HG03457 (cell line): ENCODE measurements around the gene IL20RA.
"Not testable (repeated sequence)": the region's sequence is repeated elsewhere in the genome, so short reads cannot be mapped to it uniquely, and the experiment has no call there.

Source experiments
- ATAC-seq: cut with Tn5 transposase; IDR thresholded peaks from one replicate; pipeline ENCODE4 v1.9.1; 2021; ENCODE audit warnings: moderate number of reproducible peaks; ENCODE audit not compliant: unreplicated experiment

Gene IL20RA

DNA sequence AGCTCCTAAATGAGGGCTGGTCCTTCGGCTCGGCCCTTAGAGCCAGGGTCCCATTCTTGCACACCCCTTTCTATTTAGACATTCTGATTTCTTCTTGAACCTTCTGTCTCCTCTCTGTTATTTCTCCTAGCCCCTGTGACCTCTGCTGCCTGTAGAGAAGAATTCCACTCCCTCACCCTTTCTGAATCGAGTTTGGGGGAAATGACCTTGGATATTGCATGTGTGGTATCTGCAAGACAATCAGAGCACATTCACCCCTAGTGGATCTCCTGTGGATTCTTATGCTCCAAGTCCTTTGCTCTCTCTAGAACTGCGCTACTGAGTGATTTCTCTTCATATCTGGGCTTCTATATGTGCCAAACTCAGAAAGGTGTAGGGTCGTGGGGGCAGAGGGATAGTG lies 67.7 kb downstream of the IL20RA start:
- no peak for ATAC-seq

DNA sequence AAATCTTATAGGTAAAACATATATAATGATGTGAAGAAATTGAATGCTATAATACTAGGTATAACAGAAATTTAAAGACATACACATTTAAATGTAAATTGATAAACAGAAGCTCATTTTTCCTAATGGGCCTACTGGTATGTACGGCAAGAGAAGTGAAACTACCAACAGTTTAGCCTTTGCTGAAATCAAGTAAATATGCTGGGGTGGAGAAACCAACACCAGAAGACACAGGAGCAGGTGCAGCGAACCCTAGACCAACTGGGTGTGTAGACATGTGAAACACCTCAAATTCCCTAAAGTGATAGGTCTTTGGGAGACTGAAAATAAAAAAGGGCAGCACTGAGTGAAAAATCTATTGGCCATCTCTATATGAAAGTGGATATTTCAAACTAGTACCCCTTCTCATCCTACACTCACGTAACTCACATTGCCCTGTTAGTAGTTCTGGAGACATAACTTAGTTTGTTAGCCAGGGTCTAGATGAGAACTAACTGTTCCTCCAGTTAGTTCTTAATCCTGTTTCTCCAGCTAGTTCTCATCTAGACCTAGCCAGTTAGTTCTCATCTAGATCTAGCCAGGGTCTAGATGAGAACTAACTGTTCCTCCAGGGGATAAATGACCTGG lies 69.6 kb downstream of the IL20RA start:
- no peak for ATAC-seq

DNA sequence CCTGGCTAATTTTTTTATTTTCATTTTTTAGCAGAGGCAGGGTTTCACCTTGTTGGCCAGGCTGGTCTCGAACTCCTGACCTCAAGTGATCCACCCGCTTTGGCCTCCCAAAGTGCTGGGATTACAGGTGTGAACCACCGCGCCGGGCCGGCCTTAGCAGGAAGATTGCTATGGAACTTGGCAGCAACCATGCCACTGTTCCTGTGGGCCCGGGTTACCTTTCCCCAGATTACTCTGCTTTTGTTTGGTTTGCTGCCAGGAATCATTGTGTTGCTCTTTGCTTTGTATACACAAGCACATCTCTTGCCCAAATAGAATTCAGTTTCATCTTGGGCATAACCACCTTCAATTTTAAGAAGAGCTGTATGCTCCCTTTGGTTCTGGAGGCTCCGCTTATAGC lies 71.0 kb downstream of the IL20RA start:
- not testable (repeated sequence) for ATAC-seq

DNA sequence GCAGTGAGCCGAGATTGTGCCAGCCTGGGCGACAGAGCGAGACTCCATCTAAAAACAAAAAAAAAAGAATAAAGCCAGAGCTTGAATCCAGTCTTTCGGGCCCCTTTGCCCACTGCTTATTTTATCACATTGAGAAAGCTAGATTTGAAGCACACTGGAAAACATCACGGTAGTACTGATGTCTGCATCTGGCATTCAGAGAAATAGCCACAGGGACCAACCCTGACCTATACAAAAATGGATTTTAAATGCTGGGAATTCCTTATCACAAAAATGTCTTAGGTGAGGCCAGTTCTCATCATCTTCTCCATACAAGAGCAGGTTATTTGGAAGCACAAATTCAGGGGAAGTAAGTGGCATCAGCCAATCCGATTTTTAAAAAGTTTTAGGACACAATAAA lies 73.2 kb downstream of the IL20RA start:
- no peak for ATAC-seq

DNA sequence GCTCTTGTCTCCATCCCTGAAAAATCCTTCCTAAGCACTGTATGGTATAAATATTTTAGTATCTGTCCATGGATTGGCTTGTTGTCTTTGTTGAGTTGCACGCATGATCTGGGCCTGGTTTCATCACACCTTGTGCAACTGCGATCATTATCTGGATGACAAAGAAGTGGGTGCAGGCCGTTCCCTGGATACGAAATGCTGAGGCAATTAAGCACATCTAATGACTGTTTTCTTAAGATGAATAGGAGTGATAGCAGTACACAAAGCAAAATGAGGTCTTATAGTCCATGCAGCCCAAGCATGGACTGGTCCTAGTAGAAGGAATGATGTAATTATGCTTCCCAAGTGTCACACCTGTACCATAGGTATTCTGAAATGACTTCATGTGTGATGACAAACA lies 74.8 kb downstream of the IL20RA start:
- no peak for ATAC-seq

DNA sequence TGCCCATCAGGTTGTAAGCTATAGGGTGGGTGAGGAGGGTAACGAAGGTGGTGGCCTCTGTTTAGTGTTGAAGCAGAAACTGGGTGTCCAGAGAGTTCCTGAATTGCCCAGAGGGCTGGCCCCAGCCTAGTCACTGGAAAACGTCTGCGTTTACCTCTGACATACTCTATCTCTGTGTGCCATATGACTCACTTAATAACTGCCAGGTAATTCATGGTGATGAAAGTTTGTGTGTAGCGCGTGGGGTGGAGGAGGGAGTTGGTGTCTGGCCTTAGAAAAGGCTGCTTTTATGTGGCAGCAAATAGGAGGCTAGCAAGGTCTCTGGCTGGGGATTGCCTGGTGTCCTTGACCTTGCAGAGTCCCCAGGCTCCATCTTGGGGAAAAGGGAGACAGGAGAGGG lies 75.3 kb downstream of the IL20RA start:
- no peak for ATAC-seq

DNA sequence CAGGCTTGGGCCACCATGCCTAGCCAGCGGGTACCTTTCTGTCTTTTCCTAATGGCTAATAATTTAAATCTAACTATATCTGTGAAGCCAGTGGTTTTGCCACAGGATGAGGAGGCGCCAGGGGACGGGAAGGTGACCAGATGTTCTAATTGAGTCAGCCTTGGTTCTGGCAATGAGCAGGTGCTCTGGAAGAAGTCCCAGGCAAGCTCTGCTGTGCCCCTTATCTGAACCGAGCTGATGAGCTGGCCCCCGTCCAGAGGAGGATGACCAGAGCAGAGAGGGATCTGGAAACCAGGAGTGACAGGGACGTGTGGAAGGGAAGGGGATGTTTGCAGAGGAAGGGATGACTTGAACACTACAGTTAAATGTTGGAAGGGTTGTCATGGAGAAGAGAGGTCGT lies 75.9 kb downstream of the IL20RA start:
- ATAC-seq = no peak

DNA sequence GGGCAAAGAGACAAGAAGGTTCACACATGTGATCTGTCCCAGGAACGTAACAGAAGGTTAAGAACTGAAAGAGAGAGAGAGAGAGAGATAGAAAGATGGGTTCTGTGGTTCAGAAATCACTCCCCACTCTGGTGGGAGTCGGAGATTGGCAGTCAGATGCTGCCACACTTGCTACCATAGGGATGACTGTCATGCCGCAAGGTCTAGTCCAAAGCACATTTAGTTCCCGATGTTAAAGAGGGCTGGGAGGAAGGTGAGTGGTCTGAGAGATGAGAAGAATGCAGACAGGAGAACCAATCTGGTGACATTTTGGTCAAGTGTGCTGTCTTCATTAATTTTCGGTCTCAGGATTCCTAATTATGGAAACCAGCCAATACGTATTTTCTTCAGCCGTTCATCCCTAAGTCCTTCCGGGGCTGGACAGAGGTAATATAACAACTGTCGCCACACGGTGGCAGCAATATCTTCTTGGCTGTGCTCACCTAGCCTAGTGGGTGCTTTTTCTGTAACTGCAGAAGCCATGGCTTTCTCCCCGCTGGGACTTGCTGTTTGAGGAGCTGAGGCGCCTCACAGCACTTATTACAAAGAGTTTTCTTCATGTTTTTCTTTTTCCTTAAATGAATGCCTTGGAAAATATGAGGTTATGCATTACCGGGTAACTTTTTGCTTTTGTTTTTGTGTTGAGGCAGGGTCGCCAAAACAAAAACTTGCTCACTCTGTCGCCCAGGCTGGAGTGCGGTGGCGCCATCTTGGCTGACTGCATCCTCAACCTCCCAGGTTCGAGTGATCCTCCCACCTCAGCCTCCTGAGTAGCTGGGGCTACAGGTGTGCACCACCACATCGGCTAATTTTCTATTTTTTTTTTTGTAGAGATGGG lies 76.7 kb downstream of the IL20RA start:
- peak; percentile 58 for ATAC-seq

DNA sequence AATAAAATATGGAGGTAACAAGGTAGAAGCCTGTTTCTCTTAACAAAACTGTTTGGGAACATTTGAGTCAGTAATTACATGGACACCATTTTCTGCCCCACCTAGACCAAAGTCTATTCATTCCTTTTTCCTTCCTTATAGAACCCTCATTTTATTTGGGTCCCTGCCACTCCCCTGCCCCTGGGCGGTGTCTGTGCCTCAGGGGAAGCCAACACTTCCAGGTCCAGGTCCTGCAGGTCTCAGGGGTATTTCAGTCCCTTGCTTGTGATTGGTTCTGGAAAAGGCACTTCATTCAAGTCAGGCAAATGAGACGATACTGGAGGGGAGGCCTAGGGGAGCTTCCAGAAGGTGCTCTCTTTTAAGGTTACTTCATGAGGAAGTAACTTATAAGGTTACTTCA lies 80.4 kb downstream of the IL20RA start:
- ATAC-seq = no peak

DNA sequence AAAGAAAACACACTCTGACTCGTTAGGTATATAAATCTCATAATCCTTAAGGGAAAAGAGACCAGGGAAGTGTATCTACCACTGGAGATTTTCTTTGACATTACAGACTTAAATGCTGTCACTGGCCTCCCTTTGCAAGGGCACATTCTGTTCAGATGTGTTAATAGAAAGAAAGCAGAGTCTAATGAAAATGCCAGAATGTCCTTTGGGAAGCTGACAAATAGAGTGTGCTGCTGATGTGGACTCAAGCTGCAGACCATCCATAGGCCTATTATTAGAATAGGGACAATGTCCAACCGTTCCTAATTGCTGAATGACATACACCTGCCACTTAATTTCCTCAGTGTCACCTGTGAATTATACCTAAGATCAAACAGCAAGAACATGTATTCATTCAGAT lies 81.5 kb downstream of the IL20RA start:
- no peak for ATAC-seq

DNA sequence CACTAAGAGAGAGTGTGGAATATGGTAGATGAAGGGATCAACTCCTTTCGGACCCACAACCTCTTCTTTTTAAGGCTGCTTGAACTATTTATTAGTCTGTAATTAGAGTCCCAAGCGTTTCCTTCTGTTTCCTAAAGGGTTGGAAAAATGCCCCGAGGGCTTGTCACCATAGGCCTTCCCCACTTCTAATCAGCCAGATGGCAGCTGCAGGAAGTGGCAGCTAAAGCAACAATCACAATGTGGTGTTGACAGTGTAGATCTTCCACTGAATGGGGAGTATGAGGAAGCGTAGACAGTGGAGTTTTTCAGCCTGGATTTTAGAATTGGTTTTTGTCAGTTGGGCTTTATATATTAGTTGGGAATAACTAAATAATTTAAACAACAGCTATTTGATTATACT lies 82.1 kb downstream of the IL20RA start:
- no peak for ATAC-seq

DNA sequence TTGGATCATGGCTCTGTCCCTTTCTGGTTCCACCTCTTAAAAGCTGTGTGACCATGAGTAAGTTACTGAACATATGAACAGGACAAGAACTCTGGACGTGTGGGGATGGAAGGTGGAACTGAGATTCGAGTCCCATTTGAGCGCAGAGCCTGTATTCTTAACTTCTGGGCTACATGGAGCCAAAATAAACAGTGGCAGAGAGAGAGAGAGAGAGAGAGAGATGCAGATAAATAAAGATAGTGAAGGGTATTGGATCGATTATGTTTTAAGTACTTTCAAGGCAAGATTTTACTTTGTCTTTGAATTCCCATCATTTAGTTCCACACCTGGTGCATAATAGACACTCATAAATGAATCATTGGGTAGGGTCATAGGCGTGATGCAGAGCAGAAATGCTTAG lies 82.9 kb downstream of the IL20RA start:
- no peak for ATAC-seq

DNA sequence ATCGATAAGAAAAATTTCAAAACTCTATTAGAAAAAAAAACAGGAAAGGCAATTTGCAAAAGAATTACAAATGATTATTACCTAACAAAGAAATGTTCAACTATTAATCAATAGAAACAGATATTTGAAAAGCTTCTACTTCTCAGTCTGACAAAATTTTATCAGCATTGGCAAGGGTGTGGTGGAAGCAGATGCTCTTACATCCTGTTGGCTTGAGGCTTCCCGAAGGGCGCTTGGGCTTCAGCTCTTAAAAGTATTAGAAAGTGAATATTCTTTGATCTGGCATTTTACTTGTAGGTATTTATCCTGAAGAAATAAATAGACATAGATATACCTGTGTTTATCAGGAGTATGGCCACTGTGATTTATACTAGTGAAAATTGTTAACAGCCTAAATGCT lies 84.0 kb downstream of the IL20RA start:
- no peak for ATAC-seq

DNA sequence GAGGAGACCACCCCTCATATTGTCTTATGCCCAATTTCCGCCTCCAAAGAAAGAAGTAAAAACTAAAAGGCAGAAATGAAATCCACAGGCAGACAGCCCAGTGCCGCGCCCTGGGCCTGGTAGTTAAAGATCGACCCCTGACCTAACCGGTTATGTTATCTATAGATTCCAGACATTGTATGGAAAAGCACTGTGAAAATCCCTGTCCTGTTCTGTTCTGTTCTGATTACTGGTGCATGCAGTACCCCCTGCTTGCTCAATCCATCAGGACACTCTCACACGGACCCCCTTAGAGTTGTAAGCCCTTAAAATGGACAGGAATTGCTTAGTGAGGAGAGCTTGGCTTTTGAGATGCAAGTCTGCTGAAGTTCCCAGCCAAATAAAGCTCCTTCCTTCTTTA lies 84.8 kb downstream of the IL20RA start:
- ATAC-seq = not testable (repeated sequence)

DNA sequence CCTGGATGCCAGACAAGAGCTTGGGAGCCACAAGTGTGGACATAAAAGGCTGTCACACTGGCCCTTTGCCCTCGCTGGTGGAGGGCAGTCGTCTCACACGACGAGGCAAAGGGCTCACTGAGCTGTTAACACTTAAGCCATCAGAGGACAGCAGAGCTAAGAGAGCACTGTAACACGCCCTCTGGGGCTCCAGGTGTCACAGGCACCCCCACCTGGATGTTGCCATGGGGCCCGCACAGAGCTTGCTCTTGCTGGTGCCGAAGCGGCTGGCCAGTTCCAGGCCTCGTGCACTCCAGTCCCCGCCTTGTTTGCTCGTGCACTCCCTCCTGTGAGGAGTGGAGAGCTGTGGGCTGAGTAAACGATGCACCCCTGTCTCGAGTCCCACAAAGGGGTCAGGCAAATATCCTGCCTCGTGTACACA lies 85.3 kb downstream of the IL20RA start:
- no peak for ATAC-seq

DNA sequence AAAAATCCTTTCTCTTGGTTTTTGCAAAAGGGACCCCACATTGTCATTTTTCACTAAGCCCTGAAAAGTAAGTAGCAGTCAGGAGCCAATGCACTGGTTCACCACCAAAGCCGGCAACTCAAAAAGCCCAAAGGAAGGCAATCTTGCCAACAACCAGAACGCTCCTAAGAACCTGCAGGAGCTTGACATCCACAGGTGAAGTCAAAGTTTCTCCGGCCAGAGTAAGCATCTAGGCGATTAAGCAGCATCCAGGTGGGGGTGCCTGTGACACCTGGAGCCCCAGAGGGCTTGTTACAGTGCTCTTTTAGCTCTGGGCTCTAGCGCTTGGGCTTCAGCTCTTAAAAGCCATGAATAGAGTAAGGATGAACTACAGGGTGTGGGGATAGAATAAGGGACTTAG lies 86.6 kb downstream of the IL20RA start:
- no peak for ATAC-seq

DNA sequence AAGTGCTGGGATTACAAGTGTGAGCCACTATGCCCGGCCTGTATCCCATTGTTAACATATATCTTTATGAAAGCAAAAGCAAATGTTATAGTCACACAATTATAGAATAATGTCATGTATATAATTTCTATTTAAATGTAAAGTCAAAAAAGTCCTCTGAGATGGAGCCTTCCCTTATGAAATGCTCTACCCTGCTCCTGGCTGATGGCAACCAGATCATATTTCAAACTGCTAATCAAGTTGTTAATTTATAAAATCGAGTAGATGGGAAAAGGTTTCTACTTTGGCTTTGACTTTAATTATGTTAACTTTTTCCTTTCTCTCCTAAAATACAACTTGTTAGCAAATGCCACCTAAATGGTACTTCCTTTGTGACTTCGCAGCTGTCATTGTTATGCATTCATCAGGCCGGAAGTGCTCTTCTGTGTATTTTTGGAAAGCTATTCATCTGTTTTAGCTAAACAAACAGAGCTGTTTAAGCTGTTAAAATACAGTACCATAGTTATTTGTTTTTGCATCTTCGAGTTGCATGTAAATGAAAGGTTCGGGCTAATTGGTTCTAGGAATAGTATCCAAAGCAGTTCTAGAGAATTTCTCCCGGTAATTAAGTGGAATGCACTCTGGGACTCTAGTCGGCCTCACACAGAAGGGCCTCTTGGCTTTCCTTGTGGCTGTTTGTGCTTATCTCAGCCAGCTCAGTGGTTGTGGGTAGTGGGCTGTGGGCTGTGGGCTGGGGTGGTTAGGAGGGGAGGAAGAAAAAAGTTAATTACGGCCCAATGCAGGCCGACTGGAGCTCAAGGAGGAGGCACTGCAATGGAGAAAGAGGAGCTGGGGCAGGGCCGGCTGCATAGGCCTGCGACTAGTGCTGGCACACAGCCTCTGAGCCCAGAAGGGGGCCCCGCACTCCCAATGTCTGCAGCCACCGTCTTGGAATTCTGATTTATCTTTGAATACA lies 87.9 kb downstream of the IL20RA start:
- no peak for ATAC-seq

DNA sequence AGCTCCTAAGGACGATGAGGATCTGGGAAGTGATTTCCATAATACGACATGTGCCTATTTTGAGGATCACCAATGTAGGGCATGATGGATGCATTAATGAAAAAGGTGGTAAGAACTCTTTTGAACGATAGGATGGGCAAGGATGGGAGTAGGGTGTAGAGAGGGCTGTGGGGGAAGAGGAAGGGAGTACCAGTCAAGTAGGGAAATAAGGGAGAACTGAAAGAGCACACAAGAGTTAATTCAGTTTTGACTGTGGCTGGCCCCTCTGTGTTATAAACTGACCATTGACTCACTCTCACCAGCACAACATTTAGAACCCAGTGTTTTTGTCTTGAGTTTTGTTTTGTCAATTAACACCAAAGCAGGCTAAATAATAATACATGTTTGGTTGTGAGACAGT lies 89.6 kb downstream of the IL20RA start:
- no peak for ATAC-seq

DNA sequence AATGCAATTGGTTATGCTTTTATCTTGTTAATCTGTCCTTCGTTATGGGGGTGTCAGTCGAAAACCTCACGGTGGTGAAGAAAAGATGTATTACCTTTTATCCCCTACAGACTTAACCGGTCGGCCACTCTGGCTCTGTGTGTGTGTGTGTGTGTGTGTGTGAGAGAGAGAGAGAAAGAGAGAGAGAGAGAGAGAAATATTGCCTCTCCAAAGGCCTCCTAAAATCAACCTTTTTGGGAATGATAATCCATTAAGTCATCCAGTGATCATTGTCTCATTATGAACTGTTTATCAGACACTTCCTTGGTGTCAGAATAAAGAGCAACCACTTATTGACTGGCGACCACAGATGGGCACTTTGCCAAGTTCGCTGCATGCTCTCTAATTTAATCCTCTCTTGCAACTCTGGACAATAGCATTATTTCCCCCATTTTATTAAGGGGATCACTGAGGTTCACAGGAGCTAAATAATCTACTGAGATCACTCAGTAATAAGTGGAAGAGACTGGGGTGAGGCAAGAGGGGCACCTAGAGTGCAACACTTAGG lies 92.0 kb downstream of the IL20RA start:
- no peak for ATAC-seq

DNA sequence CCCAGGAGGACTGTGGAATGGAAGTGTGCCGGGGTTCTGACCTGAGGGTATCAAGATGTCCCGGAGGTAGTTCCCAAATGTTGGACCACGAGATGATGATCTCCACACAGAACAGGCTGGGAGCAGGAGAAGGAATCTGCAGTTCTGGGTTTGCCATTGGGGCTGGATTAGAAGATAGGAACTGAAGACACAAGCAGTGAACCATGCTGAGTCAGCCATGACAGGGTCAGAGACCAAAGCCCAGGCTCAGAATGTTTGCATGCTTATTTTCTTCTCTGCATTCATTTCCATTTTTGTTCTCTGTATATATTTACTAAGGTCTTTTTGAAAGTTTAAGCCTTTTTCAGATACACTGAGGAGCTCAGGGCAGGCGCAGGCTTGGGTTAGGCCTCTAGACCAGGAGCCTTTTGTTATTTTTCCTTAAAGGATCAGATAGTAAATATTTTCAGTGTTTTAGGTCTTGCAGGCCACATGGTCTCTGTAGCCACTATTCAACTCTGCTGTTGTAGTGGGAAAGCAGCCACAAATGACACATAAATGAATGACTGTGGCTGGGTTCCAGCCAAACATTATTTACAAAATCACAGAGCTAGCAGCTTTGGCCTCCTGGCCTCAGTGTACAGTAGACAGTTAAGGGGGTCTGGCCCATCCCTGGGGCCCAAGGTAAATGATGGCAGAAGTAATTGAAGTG lies 94.2 kb downstream of the IL20RA start:
- ATAC-seq = no peak
